ENCODE results near the gene RTP5. TPM values are rescaled to one million over a fixed set of nuclear protein-coding genes. Genes with fewer than 3 reads are reported as not detected.
A peak's percentile ranks its signal among the peaks of the same experiment; 100 is the strongest.

The RTP5 gene
- total RNA-seq, 1 experiment from 2014 or later = not detected

DNA sequence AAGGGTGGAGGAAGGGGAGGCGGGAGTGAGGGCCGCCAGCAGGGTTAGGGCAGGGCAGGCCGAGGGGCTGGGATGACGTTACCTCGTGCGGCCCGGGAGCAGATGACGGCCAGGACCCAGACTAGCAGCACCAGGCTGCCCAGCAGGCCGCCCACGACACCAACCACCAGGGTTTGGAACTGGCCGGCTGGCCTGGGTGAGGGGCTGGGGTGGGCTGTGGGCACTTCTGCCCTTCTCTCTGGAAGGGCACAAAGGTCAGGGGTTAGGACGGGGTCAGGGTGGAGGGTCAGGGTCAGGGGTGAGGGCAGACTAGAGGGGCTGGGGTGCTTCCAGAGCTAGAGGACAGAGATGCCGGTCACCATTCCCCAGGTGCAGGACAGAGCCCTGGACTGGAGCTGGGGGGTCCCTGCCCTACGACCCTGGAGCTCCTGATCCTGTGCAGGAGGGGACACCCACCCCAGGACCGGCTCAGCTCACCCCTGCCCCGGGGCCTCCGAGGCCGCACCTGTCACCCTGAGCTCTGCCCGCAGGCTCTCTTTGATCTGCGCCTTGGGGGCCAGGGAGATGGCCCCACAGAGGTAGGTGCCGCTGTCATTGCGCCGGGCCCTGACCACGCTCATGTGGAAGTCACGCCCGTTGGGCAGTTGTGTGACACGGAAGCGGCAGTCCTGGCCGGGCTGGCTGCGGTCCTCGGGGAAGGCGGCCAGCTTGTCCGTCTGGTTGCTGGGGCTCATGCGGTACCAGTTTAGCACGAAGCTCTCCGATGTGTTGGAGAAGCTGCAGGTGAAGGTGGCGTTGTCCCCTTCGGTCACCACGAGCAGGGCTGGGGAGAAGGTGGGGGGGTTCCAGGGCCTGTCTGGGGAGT, 17.2 kb upstream of the RTP5 start:
- no TSS peak for BruUV-seq (replicated peaks)
- POLR2A ChIA-PET (ENCODE audit: low non-redundant PET) = no interaction called here
- H3K27ac ChIP-seq (ENCODE audit: low read depth, low read length, poor library complexity, severe bottlenecking) = no peak overlapping the region
- no peaks in the 10 kb centered on the region for H3K36me3 ChIP-seq (ENCODE audit: insufficient read depth, low read length, poor library complexity, severe bottlenecking)
- H3K4me1 ChIP-seq (ENCODE audit: insufficient read depth, low read length, poor library complexity, severe bottlenecking) = peaks cover 12% of the 10 kb centered on the region
- intact Hi-C loops (cut with micrococcal nuclease; ENCODE audit: unreplicated experiment) = no loop called here
- H3K9me3 ChIP-seq (ENCODE audit: low read depth, low read length, poor library complexity, severe bottlenecking) = no peaks in the 10 kb centered on the region
- no peaks in the 10 kb centered on the region for H3K27me3 ChIP-seq (replicated peaks; ENCODE audit: insufficient read depth, low read depth, low read length, poor library complexity)
- TF ChIP-seq, protein P1, sequence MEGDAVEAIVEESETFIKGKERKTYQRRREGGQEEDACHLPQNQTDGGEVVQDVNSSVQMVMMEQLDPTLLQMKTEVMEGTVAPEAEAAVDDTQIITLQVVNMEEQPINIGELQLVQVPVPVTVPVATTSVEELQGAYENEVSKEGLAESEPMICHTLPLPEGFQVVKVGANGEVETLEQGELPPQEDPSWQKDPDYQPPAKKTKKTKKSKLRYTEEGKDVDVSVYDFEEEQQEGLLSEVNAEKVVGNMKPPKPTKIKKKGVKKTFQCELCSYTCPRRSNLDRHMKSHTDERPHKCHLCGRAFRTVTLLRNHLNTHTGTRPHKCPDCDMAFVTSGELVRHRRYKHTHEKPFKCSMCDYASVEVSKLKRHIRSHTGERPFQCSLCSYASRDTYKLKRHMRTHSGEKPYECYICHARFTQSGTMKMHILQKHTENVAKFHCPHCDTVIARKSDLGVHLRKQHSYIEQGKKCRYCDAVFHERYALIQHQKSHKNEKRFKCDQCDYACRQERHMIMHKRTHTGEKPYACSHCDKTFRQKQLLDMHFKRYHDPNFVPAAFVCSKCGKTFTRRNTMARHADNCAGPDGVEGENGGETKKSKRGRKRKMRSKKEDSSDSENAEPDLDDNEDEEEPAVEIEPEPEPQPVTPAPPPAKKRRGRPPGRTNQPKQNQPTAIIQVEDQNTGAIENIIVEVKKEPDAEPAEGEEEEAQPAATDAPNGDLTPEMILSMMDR (conservative IDR thresholded peaks at IDR 0.05; ENCODE audit: low read depth, low read length) = no peak
- no peak for TF ChIP-seq EZH2 (IDR thresholded peaks at IDR 0.05; ENCODE audit: borderline replicate concordance, low read depth, low read length, poor library complexity, severe bottlenecking)
- no peak overlapping the region for H3K4me3 ChIP-seq (ENCODE audit: low read depth, low read length, poor library complexity, severe bottlenecking)
- CTCF ChIA-PET = no interaction called here
- DNase-seq (ENCODE audit: low spot score) = no peak

- Histone ChIP-seq H3K27me3 (replicated peaks; ENCODE audit: insufficient read depth, low read depth, low read length, poor library complexity) (no peaks in the 10 kb centered on the region), H3K9me3 (ENCODE audit: low read depth, low read length, poor library complexity, severe bottlenecking) (no peaks in the 10 kb centered on the region), H3K4me1 (ENCODE audit: insufficient read depth, low read length, poor library complexity, severe bottlenecking) (peaks cover 12% of the 10 kb centered on the region), H3K4me3 (ENCODE audit: low read depth, low read length, poor library complexity, severe bottlenecking) (no peak overlapping the region), H3K36me3 (ENCODE audit: insufficient read depth, low read length, poor library complexity, severe bottlenecking) (no peaks in the 10 kb centered on the region), H3K27ac (ENCODE audit: low read depth, low read length, poor library complexity, severe bottlenecking) (no peak overlapping the region)
- DNase-seq (ENCODE audit: low spot score) = no peak
- no TSS peak for BruUV-seq (replicated peaks)
- intact Hi-C loops (cut with micrococcal nuclease; ENCODE audit: unreplicated experiment) = no loop called here
- CTCF ChIA-PET = no interaction called here
- POLR2A ChIA-PET (ENCODE audit: low non-redundant PET) = no interaction called here
- TF ChIP-seq, protein P1 (conservative IDR thresholded peaks at IDR 0.05; ENCODE audit: low read depth, low read length) = no peak
- TF ChIP-seq EZH2 (IDR thresholded peaks at IDR 0.05; ENCODE audit: borderline replicate concordance, low read depth, low read length, poor library complexity, severe bottlenecking) = no peak
These were observed 16.4 kb upstream of the RTP5 start for GRCh38 chr2:241852981-241853631.

DNA sequence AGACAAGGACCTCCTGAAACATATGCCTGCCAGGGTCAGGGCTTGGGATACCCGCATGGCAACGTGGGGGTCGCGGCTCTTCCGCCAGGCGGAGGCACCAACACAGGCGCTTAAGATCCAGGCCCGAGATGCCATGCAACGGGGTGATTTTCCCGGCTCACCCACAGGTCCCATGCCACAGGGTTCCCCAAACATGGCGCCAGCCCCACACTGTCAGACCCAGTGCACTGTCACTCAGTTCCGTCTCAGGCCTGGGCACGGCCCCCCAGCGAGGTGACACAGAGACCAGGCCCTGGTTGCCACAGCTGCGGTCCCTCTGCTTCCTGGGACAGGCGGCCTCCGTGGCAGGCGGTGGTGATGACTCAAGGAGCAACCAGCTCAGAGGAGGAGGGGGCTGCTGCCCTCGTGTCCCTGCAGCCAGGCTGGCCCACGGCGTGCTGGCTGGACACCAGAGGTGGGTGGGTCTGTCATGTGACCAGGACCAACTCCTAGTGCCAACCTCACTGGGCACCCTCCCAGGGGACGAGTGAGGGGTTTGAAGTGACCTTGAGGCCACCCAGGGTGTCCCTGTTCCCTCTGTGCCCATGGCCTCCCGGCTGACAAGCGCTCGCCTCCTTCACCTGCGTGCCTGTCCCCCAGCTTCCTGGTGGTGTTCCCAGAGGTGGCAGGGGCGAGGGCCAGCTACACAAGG, 15.7 kb upstream of the RTP5 start:
- intact Hi-C loops (cut with micrococcal nuclease; ENCODE audit: unreplicated experiment) = no loop called here
- POLR2A ChIA-PET (ENCODE audit: low non-redundant PET) = no interaction called here
- Histone ChIP-seq H3K4me1 (ENCODE audit: insufficient read depth, low read length, poor library complexity, severe bottlenecking) (peaks cover 12% of the 10 kb centered on the region), H3K27me3 (replicated peaks; ENCODE audit: insufficient read depth, low read depth, low read length, poor library complexity) (no peaks in the 10 kb centered on the region), H3K4me3 (ENCODE audit: low read depth, low read length, poor library complexity, severe bottlenecking) (no peak overlapping the region), H3K27ac (ENCODE audit: low read depth, low read length, poor library complexity, severe bottlenecking) (peak overlapping the region; percentile 67), H3K36me3 (ENCODE audit: insufficient read depth, low read length, poor library complexity, severe bottlenecking) (no peaks in the 10 kb centered on the region), H3K9me3 (ENCODE audit: low read depth, low read length, poor library complexity, severe bottlenecking) (no peaks in the 10 kb centered on the region)
- CTCF ChIA-PET = no interaction called here
- TF ChIP-seq, protein P1 (conservative IDR thresholded peaks at IDR 0.05; ENCODE audit: low read depth, low read length) = no peak
- TF ChIP-seq EZH2 (IDR thresholded peaks at IDR 0.05; ENCODE audit: borderline replicate concordance, low read depth, low read length, poor library complexity, severe bottlenecking) = no peak
- DNase-seq (ENCODE audit: low spot score) = no peak
- no TSS peak for BruUV-seq (replicated peaks)
